Measurements from ENCODE around the gene BMERB1.
"Not testable (repeated sequence)": the region's sequence is repeated elsewhere in the genome, so short reads cannot be mapped to it uniquely, and the experiment has no call there.

The BMERB1 gene

DNA sequence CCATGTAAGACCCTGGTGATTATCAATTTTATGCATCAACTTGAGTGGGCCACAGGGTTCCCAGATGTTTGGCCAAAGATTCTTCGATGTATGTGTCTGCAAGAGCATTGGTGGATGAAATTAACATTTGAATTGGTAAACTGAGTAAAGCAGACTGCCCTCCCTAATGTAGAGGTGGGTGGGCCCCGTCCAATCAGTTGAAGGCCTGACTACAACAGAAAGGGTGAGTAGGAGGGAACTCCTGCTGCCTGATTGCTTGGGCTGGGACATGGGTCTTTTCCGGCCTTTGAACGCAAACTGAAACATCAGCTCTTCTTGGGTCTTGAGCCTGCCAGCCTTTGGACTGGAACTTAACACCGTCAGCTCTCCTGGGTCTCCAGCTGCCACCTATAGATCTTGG lies 90.6 kb downstream of the BMERB1 start:
- no peak for DNase-seq

DNA sequence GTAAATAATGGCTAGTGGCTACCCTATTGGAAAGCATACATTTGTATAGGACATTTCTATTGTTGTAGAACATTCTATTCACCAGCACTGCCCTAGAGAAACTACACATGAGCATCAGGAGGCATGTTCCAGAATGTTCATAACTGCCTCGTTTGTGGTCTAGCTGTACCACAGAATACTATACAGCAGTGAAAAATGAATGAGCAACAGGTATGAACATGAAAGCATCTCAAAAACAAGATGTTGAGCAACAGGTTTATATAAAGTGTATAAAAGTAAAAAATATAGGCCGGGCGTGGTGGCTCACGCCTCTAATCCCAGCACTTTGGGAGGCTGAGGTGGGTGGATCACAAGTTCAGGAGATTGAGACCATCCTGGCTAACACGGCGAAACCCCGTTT lies 91.7 kb downstream of the BMERB1 start:
- DNase-seq: no peak

DNA sequence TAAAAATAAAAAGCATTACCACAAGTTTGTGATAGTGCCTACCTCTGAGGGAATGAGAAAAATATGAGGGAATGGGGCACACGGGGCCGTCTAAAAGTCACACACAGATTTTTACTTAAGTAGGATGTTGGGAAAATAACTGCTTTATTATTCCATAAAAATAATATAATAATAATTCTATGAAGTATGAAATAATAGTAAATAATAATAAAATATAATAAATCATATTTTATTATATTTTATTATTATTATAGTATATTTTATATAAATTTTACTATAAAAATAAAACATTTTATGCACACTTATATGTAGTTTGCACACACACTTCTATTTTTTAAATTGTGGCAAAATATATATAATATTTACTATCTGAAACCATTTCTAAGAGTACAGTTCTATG lies 92.3 kb downstream of the BMERB1 start:
- no peak for DNase-seq

DNA sequence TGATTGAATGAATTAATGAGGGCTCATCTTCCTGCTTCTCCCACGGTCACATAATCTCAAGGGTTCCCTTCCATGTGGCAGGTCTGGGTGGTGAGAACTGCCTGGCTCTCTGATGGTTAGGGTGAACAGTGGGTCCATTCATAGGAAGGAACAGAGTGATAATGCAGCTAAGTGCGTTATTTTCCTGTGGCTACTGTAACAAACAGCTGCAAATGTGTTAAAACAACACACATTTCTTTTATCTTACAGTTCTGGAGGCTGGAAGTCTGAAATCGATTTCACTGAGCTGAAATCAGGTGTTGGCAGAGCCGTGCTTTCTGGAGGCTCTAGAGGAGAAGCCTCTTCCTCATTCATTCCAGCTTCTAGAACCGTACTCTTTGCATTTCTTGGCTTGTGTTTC lies 95.3 kb downstream of the BMERB1 start:
- no peak for DNase-seq

DNA sequence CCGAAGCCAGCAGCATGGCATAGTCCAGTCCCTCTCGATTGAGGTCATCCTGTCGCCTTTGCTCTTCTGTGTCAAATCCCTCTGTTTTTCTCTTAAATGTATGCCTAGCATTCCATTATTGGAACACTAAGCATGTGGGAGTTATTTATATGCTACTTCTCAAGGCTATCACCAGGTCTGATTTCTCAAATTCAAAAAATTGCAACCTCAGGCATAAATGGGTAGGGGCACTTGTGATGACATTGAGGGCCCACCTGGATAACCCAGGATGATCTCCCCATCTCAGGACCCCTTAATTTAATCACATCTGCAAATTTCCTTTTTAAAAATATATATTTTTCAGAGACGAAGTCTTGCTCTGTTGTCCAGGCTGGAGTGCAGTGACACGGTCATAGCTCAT lies 95.7 kb downstream of the BMERB1 start:
- DNase-seq: no peak

DNA sequence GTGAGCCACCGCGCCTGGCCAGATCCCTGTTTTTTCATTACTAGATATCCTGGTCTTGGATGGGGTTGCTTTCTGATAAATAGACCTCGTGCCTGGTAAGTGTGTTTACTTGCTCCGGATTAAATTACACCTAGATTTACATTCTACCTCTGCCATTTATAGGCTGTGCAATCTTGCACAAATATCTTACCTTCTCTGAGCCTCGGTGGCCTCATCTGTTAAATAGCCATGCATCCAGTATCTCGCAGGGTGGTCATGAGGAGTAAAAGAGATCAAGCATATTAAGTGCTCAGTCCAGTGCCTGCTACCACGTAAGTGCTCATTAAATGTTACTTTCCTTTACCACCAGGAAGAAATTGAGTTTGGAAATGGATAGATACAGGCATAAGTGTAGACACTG lies 98.4 kb downstream of the BMERB1 start:
- no peak for DNase-seq

DNA sequence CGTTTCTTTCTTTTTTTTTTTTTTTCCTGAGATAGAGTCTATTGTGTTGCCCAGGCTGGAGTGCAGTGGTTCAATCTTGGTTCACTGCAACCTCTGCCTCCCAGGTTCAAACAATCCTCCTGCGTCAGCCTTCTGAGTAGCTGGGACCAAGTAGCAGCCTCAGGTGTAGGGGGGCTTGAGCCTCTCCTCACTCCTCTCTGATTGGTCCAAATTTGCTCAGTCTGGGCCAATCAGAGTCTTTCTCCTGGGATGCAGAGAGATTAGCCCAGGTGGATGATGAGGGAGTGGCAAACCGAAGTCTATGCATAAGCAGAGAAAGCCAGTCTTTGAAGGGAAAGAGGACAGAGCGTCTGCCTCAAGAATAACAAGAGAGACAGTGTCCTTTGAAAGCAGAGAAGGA lies 99.0 kb downstream of the BMERB1 start:
- no peak for DNase-seq

DNA sequence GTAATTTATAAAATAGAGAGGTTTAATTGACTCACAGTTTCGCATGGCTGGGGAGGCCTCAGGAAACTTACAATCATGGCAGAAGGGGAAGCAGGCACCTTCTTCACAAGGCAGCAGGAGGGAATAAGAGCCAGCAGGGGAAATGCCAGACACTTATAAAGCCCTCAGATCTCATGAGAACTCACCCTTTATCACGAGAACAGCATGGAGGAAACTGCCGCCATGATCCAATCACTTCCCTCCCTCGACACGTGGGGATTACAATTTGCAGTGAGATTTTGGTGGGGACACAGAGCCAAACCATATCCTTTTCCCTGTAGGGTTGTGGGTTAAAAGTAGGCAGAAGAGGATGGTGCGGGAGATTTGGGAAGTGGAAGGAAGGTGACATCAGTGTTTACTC lies 101.4 kb downstream of the BMERB1 start:
- no peak for DNase-seq

DNA sequence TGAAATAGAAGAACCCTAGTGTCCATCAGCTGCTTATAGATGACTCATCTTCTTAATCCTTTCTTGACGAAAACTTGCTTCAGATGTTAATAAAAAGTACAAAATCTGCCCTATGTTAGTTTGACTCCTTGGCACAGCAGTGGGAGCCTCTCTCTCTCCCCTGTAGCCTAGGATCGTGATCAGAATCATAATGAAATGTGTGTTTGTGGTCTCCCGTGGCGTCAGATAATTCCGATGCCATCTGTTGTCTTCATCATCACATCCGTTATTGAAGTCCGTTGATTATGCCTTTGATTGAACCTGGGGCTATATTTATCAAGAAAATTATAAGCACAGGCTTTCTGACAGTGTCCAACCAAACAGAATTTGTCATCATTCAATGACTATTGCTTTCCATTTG lies 102.5 kb downstream of the BMERB1 start:
- no peak for DNase-seq

DNA sequence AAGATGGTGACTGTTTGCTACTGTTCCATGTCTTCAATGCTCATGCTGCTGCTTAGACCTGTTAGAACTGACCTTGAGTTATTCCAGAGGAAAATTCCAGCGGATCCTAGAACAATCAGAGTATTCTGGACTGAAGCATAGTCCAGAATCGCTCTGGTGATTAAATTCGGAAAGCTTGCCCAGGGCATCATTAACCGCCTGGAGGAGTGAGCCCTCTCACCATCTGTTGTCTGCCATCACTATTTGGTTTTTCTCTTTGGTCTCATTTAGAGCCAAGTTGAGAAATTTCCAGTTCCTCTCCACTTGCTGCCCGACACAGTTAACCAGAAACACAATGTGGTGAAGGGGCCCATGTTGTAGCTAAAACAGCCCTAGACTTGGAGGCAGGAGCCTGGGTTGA lies 104.1 kb downstream of the BMERB1 start:
- no peak for DNase-seq

DNA sequence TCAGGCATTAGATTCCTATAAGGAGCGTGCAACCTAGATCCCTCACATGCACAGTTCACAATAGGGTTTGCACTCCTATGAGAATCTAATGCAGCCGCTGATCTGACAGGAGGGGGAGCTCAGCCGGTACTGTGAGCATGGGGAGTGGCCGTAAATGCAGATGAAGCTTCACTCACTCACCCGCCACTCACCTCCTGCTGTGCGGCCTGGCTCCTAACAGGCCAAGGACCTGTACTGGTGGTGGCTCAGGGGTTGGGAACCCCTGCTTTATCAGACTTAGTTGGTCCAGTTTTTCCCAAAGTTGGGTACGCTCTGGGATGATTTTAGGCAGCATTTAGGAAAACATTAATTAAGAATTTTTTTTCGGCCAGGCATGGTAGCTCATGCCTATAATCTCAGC lies 104.8 kb downstream of the BMERB1 start:
- no peak for DNase-seq

DNA sequence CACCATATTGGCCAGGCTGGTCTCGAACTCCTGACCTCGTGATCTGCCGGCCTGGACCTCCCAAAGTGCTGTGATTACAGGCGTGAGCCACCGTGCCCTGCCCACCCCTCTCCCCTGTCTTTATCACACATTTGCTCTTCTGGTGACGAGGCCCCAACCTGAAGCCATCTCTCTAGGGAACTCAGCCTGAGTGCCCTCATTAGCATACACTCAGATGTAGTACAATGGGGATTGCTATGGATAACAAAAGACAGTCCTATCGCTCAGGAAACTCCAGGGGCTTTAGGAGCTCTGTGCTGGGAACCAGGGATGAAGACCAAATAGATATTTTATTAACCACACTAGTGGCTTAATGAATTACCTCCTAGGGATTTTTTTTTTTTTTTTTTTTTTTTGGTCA lies 107.9 kb downstream of the BMERB1 start:
- DNase-seq: no peak

DNA sequence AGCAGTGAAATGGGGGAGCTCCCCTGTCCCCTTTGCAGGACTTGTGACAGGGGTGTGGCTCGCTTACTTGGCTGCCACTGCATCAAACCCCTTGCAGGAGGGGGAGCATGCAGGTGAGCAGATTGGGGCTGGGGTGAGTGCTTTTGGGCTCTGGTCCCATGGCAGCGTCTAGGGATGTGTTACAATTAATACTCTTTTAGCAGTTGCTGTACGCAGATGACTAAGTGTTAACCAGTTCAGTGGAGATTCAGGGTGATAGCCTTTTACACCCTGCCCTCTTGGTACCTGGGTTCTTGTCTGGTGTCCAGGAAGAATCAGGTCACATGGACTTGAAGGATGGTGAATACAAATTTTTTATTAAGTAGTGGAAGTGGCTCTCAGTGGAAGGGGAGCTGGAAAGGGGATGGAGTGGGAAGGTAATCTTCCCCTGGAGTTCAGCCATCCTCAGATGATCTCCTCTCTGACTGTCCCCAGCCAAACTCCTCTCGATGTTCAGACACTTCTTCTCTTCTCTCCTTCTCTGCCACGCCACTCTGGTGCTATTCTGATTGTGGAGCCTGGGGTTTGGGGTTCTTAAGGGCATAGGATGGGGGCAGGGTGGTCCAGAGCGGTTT lies 108.5 kb downstream of the BMERB1 start:
- no peak for DNase-seq

DNA sequence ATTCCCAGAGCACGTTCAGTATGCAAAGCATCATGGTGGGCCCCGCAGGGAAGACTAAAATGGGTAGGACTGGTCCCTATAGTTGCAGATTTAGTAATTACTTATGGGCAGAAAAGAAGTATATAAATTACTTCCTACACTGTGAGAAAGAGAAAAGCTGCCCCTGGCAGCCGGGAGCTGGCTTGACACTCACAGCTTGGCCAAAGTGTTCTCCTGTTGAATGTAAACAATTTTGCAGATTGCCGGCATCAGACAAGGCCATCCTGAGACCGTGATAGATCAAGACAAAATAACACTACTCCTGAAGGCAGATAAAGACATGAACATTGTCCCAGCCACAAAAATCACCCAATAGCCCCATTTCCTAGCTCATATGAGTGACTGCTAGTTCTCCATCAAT lies 110.0 kb downstream of the BMERB1 start:
- no peak for DNase-seq

DNA sequence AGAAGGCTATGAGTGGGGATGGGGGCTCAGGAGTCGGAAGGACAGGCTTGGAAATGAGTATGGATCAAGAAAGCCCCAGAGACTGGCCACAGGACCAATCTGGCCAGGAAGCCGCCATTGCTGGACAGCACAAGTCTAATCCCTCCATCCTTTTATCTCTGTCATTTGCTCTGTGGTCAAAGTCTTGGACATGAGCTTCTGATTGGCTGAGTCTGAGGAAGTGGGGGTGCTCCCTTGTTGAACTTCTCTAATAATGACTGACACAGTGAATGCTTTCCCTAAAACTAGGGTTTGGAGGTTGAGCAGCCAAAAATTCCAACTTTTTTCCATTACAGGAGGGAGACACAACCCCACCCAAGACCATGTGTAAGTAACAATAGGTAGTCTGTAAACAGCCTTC lies 111.2 kb downstream of the BMERB1 start:
- DNase-seq: no peak

DNA sequence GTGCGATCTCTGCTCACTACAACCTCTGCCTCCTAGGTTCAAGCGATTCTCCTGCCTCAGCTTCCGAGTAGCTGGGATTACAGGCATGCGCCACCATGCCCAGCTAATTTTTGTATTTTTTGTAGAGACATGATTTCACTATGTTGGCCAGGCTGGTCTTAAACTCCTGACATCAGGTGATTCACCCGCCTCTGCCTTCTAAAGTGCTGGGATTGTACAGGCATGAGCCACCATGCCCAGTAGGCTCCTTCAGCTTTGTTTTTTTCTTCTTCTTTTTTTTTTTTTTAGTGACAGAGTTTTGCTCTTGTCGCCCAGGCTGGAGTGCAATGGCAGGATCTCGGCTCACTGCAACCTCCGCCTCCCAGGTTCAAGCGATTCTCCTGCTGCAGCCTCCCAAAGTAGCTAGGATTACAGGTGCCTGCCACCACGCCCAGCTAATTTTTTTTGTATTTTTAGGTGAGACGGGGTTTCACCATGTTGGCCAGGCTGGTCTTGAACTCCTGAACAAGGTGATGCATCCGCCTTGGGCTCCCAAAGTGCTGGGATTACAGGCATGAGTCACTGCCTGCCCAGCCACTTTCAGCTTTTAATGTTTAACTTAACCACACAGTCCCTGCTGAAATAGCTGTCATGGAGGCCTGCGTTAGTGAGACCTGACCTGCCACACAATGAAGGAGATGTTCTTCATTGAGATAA lies 112.8 kb downstream of the BMERB1 start:
- not testable (repeated sequence) for DNase-seq

DNA sequence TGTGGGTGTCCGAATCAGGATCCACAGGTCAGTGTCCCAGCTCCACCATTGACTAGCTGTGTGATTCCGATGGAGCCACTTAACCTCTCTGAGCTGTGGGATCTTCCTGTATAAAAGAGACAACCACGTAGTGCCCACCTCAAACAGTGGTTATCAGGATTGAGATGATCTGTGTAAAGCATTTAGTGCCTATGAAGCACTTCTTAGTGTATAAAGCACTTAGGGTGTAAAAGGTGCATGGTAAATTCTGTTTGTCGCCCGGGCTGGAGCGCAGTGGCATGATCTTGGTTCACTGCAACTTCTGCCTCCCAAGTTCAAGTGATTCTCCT lies 113.3 kb downstream of the BMERB1 start:
- DNase-seq: no peak

DNA sequence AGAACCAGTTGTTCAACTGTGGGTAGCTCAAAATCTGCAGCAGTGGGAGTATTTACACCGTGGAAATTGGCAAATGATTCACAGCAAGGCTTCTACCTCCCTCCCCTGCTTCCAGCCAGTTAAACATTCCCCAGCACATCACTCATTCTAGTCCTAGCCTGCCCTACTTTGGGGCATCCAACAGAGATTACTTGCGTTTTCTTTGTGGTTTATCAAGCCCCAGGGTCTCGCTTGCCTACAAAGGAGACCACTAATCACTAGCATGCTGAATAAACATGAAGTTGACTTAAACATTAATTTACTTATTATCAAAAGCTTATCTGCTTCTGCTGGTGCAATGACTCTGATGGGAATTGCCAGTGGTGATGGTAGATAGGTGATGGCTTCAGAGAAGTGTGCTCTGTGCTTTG lies 114.1 kb downstream of the BMERB1 start:
- no peak for DNase-seq

DNA sequence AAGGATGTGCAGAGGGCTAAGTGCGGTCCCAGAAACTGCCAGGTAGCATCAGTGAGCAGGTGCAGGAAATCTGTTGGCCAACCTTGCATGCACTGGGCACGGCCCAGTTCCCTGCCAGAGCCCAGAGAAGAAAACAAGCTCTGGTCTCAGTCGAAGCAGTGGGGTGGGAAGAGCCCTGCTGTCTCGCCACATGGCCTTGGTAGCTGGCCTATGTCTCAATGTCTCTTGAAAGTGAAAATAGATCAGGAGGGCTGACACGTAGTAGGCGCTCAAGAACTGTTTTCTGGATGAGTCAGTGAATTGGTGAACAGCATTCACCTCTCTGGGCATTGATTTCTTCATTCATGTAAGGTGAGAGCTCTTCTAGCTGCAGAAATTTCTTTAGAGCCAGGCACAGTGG lies 118.1 kb downstream of the BMERB1 start:
- peak; percentile 22 for DNase-seq

DNA sequence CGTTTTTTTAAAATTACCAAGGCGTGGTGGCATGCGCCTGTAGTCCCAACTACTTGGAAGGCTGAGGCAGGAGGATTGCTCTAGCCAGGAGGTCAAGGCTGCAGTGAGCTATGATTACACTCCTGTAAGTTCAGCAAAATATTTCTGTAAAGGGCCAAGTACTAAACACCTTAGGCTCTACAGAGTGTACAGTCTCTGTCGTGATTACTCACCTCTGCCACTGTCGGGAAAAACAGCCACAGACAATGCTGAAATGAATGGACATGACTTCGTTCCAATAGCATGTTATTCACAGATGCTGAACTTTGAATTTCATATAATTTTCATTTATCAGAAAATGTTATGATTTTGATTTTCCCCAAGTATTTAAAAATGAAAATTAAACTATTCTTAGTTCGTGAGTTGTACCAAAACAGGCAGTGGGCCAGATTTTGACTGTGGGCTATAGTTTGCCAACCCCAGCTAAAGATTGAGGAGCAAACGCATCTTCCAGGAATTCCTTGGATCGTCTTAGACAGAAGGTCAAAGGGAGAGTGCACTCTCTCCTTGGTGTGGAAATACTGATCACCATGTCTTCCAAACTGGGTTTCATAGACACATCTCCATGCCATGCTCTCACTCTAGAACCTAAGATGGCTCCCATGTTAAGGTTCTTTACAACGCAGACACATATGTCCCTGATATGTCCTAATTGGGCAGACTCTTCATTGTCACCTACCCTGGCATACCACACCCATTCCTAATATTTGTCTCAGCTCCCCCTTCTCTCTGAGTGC lies 119.1 kb downstream of the BMERB1 start:
- peak; percentile 68 for DNase-seq

DNA sequence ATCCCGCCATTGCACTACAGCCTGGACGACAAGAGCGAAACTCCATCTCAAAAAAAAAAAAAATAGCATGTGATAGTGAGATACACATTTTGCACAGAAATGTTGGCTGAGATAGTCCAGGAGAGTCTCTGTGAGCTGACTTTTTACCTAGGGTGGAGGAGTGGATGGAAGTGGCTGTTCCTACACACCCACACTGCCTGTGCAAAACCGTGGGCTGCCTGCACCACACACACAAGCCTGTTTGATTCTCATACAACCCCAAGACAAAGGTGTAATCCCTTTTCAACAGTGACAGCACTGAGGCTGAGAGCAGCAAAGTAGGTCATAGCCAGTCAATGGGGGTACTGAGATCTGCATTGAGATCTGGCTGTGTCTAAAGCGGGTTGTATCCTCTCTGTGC lies 121.7 kb downstream of the BMERB1 start:
- DNase-seq: no peak

DNA sequence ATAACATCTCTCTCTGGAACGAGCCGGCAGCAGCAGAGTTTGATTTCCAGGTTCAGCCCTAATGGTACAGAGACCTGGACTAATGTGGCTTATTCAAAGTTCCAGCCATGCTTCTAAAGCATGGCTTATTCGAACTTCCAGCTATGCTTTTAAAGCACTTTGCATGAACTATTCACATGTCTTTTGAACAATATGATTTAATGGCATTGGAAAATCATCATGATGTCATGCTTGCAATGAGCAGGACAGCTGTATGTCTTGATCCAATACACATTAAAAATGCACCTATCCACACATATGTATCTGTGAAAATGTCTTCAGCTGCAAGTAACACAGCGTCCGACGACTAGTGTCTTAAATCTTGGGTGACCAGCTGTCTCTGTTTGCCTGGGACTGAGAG lies 122.9 kb downstream of the BMERB1 start:
- no peak for DNase-seq

DNA sequence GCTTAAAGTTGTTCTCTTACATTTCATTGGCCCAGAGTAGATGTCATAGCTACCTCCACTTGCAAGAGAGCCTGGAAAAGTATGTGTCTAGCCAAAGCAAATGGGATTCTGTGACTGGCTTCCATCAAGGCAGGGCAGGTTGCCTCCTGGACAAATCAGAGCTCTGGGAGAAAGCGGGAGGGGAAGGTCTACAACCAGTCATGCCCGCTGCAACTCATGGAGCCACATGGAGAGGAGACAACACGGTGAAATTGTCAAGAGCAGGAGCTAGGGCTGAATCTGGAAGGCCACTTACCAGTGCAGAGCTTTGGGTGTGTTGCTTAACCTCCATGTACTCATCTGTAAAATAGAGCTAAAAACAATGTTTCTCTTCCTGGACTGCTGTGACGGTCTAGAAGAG lies 124.8 kb downstream of the BMERB1 start:
- DNase-seq: no peak

DNA sequence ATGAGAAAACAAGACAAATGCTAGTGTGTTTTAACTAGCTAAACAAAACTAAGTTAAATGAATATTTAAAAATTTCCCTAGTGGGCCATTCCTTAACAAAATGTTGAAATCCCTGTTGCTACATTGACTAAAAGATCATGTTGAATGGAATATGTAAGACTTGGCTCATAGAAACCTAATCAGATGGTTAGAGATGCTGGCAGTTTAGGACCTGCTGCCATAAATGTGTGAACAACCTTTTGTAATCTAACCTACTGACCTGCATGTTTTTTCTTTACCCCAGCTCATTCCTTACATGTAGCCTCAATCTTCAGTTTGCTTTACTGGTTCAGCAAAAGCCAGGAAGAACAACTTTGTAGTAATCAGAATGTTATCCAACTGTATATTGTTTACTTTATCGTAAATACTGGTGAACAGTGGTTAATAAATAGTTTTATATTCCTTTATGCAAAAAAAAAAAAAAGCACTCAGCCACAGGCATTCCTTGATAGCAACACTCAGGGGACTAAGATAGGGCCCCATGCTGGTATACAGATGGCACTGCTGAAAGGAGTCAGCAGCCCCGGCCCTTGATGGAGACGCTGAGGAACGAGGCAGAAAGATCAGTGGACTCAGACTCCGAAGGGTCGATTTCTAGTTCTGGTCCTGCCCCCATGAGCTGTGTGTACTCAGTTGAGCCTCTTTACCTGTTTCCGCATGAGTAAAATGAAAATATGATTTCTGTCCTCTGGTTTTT lies 130.4 kb downstream of the BMERB1 start:
- no peak for DNase-seq

All from stimulated activated CD4-positive, alpha-beta T cell treated with anti-CD3 and anti-CD28 coated beads, Interleukin-1b, Interleukin-23, amount 100 ng/mL, for 48 hours (primary cell).